GM15510 (cell line): ENCODE data around the gene GNAL.

Experiments used
- POLR2A ChIP-seq: IDR thresholded peaks from 3 replicates; pipeline ENCODE4 v1.6.1; 2011; ENCODE audit warnings: borderline replicate concordance; ENCODE audit not compliant: insufficient read length; ENCODE audit errors: extremely low read depth

The GNAL gene

DNA sequence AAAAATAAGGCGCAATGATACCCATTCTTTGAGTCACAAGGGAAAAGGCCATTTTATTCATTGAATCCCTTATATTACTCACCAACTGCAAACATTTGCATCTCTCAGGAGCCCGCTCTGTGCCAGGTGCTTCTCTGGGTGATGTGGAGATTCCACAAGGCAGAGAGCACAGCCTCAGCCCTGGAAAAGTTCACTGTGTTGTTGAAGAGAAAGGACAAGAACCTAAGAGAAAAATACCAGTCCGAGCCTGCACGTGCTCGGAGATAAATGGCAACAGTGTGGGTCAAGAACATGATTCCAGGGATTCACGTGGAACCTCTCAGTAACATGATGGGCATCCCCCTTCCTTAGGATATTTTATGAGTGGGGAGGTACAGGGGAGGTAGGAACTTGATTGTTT lies 11.8 kb downstream of the GNAL start:
- no peak for TF ChIP-seq POLR2A

DNA sequence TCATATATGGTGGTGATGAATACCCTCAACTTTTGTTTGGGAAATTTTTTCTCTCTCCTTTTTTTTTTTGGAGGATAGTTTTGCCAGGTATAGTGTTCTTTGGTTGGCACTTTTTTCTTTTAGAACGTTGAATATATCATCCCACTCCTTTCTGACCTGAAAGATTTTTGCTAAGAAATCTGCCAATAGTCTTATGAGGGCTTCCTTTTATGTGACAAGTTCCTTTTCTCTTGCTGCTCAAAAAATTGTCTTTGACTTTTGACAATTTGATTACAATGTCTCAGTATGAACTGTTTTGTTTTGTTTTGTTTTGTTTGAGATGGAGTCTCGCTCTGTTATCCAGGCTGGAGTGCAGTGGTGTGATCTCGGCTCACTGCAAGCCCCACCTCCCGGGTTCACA lies 21.5 kb downstream of the GNAL start:
- no peak for TF ChIP-seq POLR2A

DNA sequence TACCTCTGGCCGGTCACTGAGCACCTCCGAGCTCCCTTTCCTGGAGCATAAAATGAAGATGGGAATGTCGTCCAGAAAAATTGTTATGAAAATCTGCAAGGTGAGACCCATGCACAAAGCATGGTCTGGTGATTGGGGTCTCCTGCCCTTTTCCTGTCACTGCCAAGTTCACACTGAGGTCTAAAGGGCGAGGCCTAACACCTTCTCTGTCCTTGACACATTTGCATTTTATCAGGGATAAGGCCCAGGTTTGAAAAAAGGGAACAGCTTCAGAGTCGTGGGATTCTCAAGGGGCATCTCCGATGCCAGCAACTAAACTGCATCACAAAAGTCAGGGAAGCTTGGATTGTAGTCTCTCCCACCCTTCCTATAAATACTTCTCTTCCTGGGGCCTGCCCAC lies 24.7 kb downstream of the GNAL start:
- no peak for TF ChIP-seq POLR2A

DNA sequence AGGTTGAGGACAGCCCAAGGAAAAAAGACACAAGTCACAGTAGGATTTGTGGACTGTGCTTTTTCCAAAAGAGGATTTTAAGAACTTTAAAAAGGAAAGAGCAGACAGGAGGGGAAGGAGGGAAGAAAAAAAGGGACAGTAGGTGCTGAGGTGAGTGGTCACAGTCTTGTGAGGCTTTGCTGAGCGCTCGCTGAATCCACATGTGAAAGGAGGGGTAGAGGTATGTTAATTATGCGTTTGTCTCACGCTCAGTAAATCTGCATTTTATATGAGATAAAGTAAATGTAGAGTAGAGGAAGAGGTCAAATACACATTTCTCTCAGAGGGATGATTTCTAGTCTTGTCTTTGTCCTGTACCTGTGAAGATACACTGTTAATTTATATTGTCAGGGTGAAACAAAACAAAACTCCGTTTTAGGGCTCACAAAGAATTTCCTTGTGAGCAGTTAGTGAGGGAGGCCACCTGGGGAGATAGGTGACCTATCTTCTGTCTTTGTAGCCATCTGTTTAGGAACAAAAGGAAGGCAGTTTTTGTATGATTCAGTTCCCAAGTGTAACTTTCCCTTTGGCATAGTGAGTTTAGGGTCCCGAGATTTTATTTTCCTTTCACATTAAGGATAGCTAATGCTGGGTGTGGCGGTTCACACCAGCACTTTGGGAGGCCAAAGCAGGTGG lies 25.3 kb downstream of the GNAL start:
- TF ChIP-seq POLR2A, result no peak

DNA sequence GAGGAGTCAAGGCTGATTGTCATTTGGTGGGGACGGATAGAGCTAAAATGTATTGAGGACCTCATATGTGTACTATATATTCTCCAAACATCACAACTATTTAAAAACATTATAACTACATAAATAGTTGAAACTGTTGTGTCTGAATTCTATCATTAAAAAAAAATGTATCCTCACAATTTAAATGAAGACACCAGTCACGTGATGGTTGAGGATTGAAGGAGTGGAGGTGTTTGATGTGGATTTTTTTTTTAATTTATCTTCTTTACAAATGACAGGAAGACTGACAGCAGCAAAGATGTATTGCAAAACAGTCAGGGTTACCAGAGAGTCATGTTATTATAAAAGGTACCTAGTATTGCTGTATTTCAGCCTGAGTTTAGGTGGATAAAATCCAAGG lies 30.0 kb downstream of the GNAL start:
- no peak for TF ChIP-seq POLR2A

DNA sequence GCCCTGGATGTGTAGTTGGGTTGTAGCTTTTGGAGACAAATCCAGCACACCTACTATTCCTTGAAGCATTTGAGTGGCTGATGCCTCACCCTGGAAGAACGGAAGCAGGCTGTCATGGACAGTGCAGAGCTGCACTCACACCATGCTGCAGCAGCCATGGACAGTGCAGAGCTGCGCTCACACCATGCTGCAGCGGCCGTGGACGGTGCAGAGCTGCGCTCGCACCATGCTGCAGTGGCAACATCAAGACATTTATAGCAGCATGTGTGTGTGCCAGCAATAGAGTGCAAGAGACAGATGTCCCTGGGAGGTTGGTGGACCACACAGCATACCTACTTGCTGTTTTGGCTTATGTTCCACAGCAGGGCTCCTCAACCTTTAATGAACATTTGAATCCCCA lies 30.6 kb downstream of the GNAL start:
- no peak for TF ChIP-seq POLR2A

DNA sequence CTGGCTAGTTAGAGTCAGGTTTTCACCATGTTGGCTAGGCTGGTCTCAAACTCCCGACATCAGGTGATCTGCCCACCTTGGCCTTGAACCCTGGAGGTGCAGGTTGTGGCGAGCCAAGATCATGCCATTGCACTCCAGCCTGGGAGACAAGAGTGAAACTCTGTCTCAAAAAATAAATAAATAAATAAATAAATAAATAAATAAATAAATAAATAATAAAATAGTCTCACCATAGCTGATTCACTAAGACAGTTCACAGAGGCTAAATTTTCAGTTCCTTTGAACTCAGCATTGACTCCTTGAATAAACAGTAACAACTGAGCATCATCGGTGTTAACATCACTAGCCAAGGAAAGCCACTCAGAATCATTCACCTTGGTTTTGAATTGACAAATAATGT lies 32.7 kb downstream of the GNAL start:
- no peak for TF ChIP-seq POLR2A

DNA sequence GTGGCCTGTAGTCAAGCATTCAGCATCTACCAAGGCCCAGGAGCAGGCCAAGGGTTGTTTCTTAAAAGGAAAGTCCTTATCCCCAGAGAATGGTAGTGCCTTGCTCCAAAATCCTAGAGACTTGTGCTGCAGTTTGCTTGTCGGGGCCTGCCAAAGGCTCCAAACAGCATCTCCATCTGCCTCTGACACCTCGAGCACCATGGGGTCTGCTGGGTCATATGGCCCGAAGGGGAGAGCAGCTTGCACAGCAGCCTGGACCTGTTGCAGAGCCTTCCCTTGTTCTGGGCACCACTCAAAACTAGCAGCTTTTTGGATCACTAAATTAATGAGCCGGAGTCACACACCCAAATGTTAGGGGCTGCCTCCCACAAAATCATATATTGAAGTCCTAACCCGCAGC lies 35.7 kb downstream of the GNAL start:
- TF ChIP-seq POLR2A, result no peak

DNA sequence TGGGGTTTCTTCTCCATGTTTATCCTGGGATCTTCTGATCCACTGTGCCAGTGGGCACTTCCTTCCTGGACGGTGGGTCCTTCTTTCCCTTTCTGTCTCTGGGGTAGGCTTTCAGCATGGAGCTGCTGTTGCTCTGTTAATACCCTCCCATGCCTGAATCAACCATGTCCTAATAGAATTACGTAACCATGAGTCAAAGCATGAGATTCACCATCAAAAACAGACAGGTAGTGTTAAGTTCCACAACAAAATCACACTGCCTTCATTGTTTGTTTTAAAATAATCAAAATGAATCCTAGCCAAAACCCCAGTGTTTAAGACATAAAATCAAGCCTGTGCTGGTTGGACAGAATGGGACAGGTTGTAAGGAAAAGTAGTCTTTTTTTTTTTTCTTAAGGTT lies 37.5 kb downstream of the GNAL start:
- TF ChIP-seq POLR2A, result no peak

DNA sequence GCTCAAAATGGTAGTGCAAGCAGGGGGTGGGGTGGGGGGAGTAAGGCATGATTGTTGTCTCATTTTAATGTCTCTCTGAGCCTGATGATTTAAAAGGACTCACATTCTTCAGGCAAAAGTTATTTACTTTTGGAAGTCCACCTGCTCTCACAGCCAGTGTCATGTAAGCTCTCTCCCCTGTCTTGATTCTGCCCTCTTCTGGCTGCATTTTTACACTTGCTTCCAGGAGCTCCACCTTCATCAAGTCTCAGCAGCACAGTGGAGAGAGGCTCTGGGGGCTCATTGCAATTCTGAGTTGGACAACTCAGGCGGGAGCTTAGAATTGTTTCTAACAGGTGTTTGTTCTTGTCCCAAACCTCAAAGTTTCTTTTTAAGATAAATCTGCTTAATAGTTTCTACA lies 39.2 kb downstream of the GNAL start:
- TF ChIP-seq POLR2A, result no peak

DNA sequence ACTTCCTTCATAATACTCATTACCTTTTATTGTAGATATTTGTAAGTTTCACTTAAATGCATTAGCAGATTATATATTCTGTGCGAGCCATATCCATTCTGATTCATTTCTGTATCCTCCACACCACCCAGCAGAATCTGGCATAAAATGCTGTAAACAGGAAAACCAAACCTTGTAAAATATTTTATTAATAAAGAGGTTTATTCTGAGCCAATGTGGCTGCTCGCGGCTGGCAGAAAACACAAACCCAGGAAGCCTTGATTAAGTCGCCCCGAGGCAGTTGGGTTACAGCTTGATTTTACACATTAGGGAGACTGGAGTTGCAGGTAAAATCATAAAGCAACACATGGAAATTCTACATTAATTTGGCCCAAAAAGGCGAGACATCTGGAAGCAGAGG lies 40.5 kb downstream of the GNAL start:
- no peak for TF ChIP-seq POLR2A

DNA sequence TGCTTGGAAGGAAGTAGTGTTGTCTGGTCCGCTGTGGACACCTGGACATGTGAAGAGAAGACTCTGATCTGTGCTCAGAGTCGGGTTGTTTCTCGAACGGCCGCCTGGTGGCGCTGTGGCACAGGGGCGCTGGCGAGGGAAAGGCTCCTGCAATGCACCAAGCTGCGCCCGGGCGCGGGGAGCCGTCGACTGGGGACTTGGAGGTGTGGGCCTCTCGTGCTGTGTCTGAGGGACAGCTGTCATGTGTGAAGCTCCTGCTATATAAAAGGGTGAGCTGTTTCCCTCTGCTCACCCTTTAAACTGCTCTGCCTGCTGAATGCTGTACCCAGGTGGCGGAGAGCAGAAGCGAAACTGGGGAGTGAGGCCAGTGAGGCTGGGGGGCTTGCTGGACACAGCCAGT lies 44.0 kb downstream of the GNAL start:
- TF ChIP-seq POLR2A, result no peak

DNA sequence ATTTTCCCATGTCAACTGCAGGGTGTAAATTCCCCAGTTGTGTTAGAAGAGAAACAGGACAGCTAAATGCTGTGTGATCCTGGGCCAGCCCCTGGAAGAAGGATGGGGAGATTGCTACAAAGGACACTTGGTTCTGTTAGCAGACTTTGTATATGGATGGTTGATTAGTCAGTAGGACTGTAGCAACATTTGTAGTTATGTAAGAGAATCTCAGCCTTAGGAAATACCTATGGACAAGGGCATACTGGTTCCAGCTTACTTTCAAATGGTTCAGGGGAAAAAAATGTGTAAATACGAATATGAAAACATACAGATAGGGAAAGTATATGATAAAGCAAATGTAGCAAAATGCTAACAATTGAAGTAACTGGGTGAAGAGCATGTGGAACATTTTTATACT lies 47.6 kb downstream of the GNAL start:
- no peak for TF ChIP-seq POLR2A

DNA sequence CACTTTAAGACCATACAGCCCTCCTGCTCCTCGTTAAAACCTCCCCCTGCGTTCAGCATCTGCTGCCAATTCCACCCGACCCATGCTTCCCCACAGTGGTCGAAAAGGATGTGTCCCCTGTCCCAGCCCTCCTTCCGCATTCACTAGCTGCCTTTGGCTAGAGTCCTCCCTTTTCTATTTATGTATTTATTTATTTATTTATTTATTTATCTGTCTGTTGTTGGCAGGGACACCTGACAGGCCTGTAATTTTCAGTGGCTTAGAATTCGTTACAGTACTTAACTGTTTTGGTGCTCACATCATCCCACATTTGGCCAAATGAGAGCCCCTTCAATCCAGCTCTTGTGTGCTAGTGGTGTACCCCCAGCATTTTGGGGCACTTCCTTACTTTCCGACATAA lies 50.8 kb downstream of the GNAL start:
- no peak for TF ChIP-seq POLR2A

DNA sequence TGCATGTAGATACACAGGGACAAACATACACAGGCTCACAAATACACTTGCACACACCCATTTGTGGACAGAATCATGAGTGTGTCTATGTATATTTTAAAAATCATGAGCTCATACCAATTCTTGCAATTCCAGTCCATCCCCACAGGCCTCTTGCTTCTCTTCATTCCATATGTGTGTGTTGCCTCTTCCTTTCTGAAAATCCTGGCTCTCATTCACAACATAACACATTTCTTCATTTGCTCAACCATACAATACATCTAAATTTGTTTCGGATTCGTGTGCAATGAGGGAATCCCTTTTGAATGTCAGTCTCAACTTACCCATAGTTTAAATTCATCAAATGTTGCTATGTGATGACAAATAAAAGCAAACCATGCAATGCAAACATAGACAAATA lies 51.4 kb downstream of the GNAL start:
- TF ChIP-seq POLR2A, result no peak

DNA sequence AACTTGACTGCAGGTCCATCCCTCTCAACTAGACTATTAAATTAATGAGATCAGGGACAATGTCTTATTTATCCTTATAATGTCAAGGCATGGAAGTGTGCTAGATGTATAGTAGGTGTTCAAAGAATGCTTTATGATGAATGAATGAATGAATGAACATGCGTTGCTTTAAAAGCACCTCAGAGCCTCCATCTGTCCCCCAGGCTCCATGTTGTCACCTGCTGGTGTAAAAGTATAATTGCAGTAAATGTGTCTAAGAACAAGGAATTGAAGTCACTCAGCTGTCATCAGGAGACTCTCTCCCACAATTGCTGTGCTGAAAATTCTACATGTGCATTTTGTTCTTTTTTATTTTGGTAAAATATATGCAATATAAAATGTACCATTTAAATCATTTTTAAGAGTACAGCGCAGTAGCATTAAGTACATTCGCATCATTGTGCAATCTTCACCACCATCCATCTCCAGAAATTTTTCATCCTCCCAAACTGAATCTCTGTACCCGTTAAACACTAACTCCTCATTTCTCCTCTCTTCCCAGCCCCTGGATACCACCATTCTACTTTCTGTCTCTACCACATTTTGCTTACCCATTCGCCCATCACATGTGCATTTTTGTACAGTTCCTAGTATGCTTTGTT lies 52.6 kb downstream of the GNAL start:
- TF ChIP-seq POLR2A, result no peak
